Neural progenitor cell (in vitro differentiated cells): ENCODE results near the gene ZCCHC14.

ENCODE experiments used
- CTCF ChIP-seq: fragments of 200-600 bp; sonication (generic); IDR thresholded peaks from 2 replicates; pipeline ENCODE4 v1.5.1; 2017; ENCODE audit warnings: antibody characterized with exemption, mild to moderate bottlenecking
- EZH2 ChIP-seq: fragments of 200-600 bp; sonication (generic); IDR thresholded peaks from 2 replicates; pipeline ENCODE4 v1.6.1; 2017; ENCODE audit warnings: antibody characterized with exemption, mild to moderate bottlenecking, moderate library complexity
- EZH2phosphoT487 ChIP-seq: fragments of 200-600 bp; sonication (generic); IDR thresholded peaks from 2 replicates; pipeline ENCODE4 v1.6.1; 2017; ENCODE audit warnings: antibody characterized with exemption

DNA sequence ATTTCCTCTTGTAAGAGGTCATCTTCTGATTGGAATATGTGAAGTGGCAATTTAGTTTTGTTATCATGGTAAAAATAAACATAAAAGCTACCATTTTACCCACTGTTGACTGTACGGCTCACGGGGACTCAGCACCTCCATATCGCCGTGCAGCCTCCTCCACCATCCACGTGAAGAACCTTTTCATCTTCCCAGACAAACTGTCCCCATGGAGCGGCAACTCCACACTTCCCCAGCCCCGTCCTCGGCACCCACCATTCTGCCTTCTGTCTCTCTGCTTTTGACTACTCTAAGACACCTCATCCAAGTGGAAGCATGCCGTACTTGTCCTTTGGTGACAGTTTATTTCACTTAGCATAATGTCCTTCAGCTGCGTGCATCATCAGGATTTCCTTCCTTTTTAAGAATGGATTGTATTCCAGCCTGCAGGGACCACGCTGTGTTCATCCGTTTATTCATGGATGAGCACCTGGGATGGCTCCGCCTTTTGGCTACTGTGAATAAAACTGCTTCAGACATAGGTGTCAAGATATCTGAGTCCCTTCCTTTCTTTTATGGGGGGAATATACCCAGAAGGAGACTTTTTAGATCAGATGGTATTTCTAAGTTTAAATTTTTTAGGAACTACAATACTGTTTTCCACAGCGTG, 123.6 kb downstream of the ZCCHC14 start:
- TF ChIP-seq CTCF (no peak), EZH2 (no peak), EZH2phosphoT487 (no peak)
